MM.1S (cell line): ENCODE measurements around the gene MRPL43.

Experiments used
- DNase-seq: peaks from one replicate; pipeline ENCODE4 v3.0.0-alpha.2; 2015
- H2AFZ ChIP-seq: fragments of 300-600 bp; sonication (generic); 2 replicates; pipeline ENCODE4 v1.6.0; 2016; ENCODE audit warnings: antibody characterized with exemption, low read length
- H3F3A ChIP-seq: fragments of 300-600 bp; sonication (generic); 2 replicates; pipeline ENCODE4 v1.6.1; 2016; ENCODE audit warnings: mild to moderate bottlenecking, antibody characterized with exemption, low read length, moderate library complexity, mixed read lengths; ENCODE audit not compliant: insufficient read depth
- H3K27ac ChIP-seq: fragments of 300-600 bp; sonication (generic); 2 replicates; pipeline ENCODE4 v1.5.1; 2016; ENCODE audit warnings: mild to moderate bottlenecking, low read length
- H3K27me3 ChIP-seq: fragments of 300-600 bp; sonication (generic); replicated peaks from 2 replicates; pipeline ENCODE4 v1.6.0; 2016; ENCODE audit warnings: low read length; ENCODE audit not compliant: insufficient read depth
- H3K36me3 ChIP-seq: fragments of 300-600 bp; sonication (generic); replicated peaks from 2 replicates; pipeline ENCODE4 v1.6.1; 2016; ENCODE audit warnings: mild to moderate bottlenecking, low read length, mixed read lengths; ENCODE audit not compliant: insufficient read depth
- H3K4me1 ChIP-seq: fragments of 300-600 bp; sonication (generic); 2 replicates; pipeline ENCODE4 v1.6.1; 2016; ENCODE audit warnings: low read length, mixed read lengths
- H3K4me2 ChIP-seq: fragments of 300-600 bp; sonication (generic); 2 replicates; pipeline ENCODE4 v1.6.0; 2016; ENCODE audit warnings: low read depth, low read length
- H3K4me3 ChIP-seq: fragments of 300-600 bp; sonication (generic); 2 replicates; pipeline ENCODE4 v1.5.1; 2016; ENCODE audit warnings: low read length, mixed read lengths
- H3K79me2 ChIP-seq: fragments of 300-600 bp; sonication (generic); 2 replicates; pipeline ENCODE4 v1.6.1; 2016; ENCODE audit warnings: mixed run types, low read length, mixed read lengths
- H3K9ac ChIP-seq: fragments of 300-600 bp; sonication (generic); 2 replicates; pipeline ENCODE4 v1.6.1; 2016; ENCODE audit warnings: low read length, mixed read lengths
- H3K9me2 ChIP-seq: fragments of 300-600 bp; sonication (generic); replicated peaks from 2 replicates; pipeline ENCODE4 v1.6.1; 2016; ENCODE audit warnings: mild to moderate bottlenecking, low read length, mixed read lengths; ENCODE audit not compliant: insufficient read depth
- H3K9me3 ChIP-seq: fragments of 300-600 bp; sonication (generic); replicated peaks from 2 replicates; pipeline ENCODE4 v1.6.1; 2016; ENCODE audit warnings: mild to moderate bottlenecking, low read length, mixed read lengths; ENCODE audit not compliant: insufficient read depth
- H4K20me1 ChIP-seq: fragments of 300-600 bp; sonication (generic); 2 replicates; pipeline ENCODE4 v1.6.1; 2016; ENCODE audit warnings: mild to moderate bottlenecking, low read length, moderate library complexity, mixed read lengths; ENCODE audit not compliant: insufficient read depth
- CTCF ChIP-seq: fragments of 300-600 bp; sonication (generic); IDR thresholded peaks from 2 replicates; pipeline ENCODE4 v1.5.1; 2016; ENCODE audit warnings: antibody characterized with exemption, low read length, mixed read lengths
- EZH2 ChIP-seq: fragments of 300-600 bp; sonication (generic); optimal IDR thresholded peaks from 2 replicates; pipeline ENCODE3; 2017; ENCODE audit warnings: low read depth, mild to moderate bottlenecking, antibody characterized with exemption, low read length, mixed read lengths
- EZH2phosphoT487 ChIP-seq: fragments of 300-600 bp; sonication (generic); IDR thresholded peaks from 2 replicates; pipeline ENCODE4 v1.6.1; 2018; ENCODE audit warnings: antibody characterized with exemption, low read length

Gene MRPL43

GRCh38 chr10:100968863-100969186 is 18.5 kb downstream of the MRPL43 start:
- H3K27me3 ChIP-seq, result 0 out of 2 replicates have a peak, but pooled peaks cover 3% of the 10 kb centered on the region
- H3K79me2 ChIP-seq, result no peaks in the 10 kb centered on the region
- no peak overlapping the region for H3K27ac ChIP-seq
- peak overlapping the region; percentile 62 for H2AFZ ChIP-seq
- TF ChIP-seq CTCF, result no peak
- TF ChIP-seq EZH2phosphoT487, result no peak
- TF ChIP-seq EZH2, result no peak
- H3K9me2 ChIP-seq, result no peaks in the 10 kb centered on the region
- no peaks in the 10 kb centered on the region; the same call in 1 of the 2 replicates for H3F3A ChIP-seq
- peak overlapping the region; percentile 100 for H3K4me2 ChIP-seq
- H3K36me3 ChIP-seq, result no peaks in the 10 kb centered on the region
- H4K20me1 ChIP-seq, result no peaks in the 10 kb centered on the region
- no peaks in the 10 kb centered on the region for H3K4me1 ChIP-seq
- H3K4me3 ChIP-seq, result peak overlapping the region; percentile 65
- peak overlapping the region; percentile 43; the same call in 1 of the 2 replicates for H3K9ac ChIP-seq
- DNase-seq, result no peak
- no peaks in the 10 kb centered on the region for H3K9me3 ChIP-seq

GRCh38 chr10:100968062-100968736 is 19.1 kb downstream of the MRPL43 start:
- no peak for TF ChIP-seq EZH2
- TF ChIP-seq EZH2phosphoT487, result no peak
- no peak for TF ChIP-seq CTCF
- no peaks in the 10 kb centered on the region for H4K20me1 ChIP-seq
- no peaks in the 10 kb centered on the region for H3K79me2 ChIP-seq
- no peaks in the 10 kb centered on the region for H3K36me3 ChIP-seq
- no peaks in the 10 kb centered on the region for H3K4me1 ChIP-seq
- H3K9me2 ChIP-seq, result no peaks in the 10 kb centered on the region
- no peaks in the 10 kb centered on the region for H3K9me3 ChIP-seq
- H3K27ac ChIP-seq, result no peak overlapping the region
- DNase-seq, result no peak
- no peak overlapping the region for H3K4me3 ChIP-seq
- H3K27me3 ChIP-seq, result 0 out of 2 replicates have a peak, but pooled peaks cover 3% of the 10 kb centered on the region
- peak overlapping the region; percentile 100; the same call in 1 of the 2 replicates for H3K4me2 ChIP-seq
- no peak overlapping the region; the same call in 1 of the 2 replicates for H3K9ac ChIP-seq
- no peak overlapping the region for H2AFZ ChIP-seq
- no peaks in the 10 kb centered on the region; the same call in 1 of the 2 replicates for H3F3A ChIP-seq

GRCh38 chr10:100967332-100967731 is 20.0 kb downstream of the MRPL43 start:
- DNase-seq, result no peak
- Histone ChIP-seq H3K4me2 (no peak overlapping the region), H3K79me2 (no peaks in the 10 kb centered on the region), H3K4me3 (no peak overlapping the region), H3F3A (no peaks in the 10 kb centered on the region; the same call in 1 of the 2 replicates), H3K9me3 (no peaks in the 10 kb centered on the region), H3K4me1 (no peaks in the 10 kb centered on the region), H3K27me3 (0 out of 2 replicates have a peak, but pooled peaks cover 3% of the 10 kb centered on the region), H2AFZ (no peak overlapping the region), H4K20me1 (no peaks in the 10 kb centered on the region), H3K36me3 (0 out of 2 replicates have a peak, but pooled peaks cover 4% of the 10 kb centered on the region), H3K9ac (no peak overlapping the region), H3K27ac (no peak overlapping the region), H3K9me2 (no peaks in the 10 kb centered on the region)
- TF ChIP-seq EZH2phosphoT487 (no peak), EZH2 (no peak), CTCF (no peak)
